NCI-H2029 (cell line): ENCODE data around the gene MTA1.

Source experiments
- DNase-seq: peaks from one replicate; lab custom pipeline; 2025; lab: John Stamatoyannopoulos, UW

Gene MTA1

DNA sequence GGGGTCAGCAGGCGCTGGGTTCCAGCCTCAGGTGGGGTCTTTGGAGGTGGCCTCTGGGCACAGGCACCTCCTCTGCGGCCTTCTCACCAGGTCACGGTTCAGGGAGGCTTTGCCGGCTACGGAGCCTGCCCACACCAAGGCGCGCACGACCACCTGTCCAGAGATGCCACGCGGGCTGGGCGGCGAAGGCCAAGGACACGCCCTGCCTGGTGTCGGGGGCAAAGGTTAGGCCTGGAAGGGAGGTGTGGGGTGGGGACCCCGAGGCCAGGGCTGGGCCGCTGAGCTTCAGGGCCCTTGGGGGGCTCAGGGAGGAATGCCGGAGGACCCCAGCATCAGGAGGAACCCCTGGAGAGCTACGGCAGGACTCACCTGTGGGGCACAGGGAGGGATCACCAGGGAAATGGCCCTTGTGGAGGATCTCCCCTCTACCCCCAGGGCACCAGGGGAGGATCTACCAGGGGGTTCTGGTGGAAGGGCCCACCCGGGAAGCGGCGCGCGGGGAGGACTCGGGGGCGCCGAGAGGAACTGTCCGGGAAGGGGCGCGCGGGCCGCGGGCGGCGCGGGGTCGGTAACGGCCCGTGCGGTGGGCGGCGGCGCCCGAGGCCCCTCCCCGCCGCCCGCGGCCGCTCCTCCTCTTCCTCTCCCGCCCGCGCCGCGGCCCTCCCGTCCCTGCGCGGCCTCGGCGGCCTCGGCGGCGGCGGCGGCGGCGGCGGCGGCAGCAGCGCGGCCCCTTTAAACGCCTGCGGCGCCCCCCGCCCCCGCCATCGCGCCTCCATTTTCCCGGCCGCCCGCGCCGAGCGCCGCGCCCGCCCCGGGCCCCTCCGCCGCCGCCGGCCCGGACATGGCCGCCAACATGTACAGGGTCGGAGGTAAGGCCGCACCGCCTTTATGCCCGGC lies at the start of gene MTA1:
TSS of gene MTA1 (plus strand) at position 633 of the 897 bp plus-strand sequence. CDS start at position 842, 209 bp downstream.
- no peak for DNase-seq

DNA sequence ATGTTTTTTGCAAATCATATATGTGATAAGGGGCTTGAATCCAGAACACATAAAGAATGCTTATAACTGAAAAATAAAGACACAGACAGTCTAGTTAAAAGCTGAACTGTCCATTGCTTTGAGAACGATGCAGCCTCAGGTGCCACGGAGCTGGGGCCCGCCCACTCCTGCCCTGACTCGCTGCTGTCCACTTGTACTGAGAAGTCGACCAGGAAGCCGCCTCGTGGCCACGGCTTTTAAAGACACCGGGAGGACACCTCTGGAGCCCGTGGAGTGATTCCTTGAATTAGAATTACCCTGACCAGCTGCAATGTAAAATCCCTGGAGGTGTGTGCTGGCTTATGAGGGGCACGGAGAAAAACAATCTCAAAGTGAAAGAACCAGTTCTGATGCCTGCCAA lies 45.2 kb upstream of the MTA1 start:
- DNase-seq: no peak

DNA sequence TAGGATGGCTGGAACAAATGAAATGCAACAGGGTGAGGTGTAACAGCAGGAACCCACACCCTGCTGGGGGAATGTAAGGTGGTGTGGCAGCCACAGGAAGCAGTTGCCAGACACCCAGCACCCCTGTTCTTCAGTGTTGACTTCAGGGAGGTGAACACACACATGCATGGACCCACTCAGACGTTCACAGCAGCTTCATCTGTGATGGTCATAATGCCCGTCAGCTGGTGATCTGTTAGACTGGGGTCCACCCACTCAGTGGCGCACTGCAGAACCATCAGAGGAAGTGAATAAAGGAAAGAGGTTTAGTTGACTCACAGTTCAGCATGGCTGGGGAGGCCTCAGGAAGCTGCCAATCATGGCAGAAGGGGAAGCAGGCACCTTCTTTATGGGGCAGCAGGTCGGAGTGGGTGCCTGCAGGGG lies 44.0 kb upstream of the MTA1 start:
- DNase-seq: no peak

DNA sequence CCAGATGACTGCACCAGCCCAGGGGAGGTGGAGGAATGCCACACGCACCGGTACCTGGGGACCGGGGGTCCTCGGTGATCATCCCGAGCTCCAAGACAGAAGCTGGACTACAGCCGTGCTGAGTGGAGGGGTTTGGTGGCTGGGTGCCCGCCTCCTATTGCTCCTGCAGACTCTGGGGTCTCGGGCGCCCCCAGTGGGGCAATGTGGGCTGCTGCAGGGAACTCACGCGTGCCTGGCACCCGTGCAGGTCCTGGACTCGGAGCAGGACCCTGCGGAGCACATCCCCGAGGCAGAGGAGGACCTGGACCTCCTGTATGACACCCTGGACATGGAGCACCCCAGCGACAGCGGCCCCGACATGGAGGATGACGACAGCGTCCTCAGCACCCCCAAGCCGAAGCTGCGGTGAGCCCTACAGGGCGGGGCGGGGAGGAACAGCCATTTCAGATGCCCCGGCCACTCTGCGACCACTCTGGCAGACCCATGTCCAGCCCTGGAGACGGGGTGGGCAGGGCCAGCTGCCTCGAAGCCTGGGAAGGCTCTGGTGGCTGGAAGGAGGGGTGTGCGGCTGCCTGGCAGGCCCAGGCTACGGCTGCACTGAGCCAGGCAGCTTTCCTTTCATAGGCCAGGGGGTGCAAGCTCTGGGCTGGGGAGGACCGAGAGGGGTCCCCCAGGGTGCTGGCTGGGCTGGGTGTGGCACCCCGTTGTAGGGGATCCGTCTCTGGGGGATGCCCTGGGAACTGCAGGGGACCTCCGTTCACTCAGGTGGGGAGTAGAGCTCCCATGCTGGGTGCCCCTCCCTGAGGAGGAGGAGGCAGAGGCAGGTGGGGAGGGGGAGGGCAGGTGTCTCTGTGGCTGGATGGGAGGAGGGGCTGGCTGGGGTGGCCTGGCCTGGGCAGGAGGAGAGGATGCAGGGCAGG lies 42.8 kb upstream of the MTA1 start:
- DNase-seq: no peak

DNA sequence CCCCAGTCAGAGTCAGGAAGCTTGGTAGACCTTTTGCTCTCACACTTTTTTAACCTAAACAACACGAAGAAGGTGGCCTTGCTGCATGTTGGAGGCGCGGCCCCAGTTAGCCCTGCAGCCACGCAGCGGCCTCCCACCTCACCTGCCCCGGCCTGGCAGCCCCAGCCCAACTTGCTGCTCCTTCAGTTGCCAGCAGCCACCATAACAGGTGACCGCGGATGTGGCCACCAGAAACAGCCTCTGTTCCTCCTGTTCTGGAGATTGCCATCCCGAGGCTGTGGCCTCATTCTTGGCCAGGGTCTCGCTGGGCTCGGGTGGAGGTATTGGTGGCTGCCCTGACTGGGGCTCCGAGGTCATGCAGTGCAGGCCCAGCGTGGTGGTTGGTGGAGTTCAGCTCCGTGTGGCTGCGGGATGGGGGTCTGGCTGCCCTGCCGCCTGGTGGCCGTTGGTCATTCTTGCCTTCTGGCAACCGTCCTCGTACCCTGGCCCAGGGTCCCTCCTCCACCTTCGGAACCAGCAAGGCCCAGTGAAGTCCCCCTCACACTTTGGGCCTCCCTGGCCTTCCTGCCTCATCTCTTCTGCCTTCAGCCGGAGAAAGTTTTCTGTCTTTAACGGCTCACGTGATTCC lies 42.0 kb upstream of the MTA1 start:
- DNase-seq: no peak

DNA sequence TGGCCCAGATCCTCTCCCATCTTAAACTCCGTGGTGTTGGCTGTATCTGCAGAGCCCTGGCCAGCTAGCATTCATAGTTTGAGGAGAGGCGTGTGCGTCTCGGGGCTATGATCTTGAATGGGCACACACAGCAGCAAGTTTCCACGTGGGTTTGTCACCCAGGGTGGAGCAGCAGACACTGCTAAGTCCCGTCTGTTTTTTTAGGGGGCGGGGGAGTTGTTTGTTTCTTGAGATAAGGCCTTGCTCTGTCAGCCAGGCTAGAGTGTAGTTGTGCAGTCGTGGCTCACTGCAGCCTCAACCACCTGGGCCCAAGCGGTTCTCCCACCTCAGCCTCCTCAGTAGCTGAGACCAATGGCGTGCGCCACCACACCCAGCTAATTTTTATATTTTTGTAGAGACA lies 41.4 kb upstream of the MTA1 start:
- DNase-seq: no peak

DNA sequence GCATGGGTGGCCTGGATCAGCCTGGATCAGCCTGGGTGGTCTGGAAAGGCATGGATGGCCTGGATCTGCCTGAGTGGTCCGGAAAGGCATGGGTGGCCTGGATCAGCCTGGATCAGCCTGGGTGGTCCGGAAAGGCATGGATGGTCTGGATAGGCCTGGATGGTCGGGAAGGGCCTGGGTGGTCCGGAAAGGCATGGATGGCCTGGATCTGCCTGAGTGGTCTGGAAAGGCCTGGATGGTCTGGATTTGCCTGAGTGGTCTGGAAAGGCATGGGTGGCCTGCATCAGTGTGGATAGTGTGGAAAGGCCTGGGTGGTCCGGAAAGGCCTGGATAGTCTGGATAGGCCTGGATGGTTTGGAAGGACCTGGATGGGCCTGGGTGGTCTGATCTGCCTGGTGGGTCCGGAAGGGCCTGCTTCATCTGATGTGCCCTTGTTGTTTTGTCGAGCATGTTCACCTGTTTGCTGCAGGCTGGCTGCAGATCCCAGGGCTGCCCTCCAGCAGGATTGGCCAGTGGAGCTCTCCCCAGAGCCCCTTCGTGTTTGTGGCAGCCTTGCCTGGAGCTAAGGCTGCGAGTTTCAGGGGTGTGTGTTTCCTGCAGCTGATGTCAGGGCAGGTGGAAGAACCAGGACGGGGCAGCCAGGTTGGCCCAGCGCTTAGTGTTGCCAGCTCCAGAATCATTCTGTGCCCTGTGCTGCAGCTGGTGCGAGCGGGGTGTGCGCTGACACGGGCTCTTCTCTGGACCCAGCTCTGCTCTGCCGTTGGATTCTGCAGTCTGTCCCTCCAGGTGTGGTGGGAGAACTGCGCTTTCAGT lies 40.5 kb upstream of the MTA1 start:
- DNase-seq: no peak

DNA sequence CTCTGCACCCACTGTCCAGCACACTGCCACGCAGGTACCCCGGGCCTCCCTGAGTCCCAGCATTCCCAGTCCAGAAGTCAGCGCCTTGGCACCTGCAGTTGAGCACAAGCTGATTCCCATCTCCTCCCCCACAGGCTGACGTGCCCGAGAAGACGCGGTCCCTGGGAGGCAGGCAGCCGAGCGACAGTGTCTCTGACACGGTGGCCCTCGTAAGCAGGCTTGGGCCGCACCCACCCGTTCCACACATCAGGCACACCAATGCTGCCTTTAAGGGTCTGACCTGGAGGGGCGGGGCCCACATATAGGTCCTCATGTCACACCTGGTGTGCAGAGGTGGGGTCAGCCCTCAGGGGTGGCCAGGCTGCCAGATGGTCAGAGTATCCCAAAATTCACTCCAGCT lies 39.7 kb upstream of the MTA1 start:
- no peak for DNase-seq

DNA sequence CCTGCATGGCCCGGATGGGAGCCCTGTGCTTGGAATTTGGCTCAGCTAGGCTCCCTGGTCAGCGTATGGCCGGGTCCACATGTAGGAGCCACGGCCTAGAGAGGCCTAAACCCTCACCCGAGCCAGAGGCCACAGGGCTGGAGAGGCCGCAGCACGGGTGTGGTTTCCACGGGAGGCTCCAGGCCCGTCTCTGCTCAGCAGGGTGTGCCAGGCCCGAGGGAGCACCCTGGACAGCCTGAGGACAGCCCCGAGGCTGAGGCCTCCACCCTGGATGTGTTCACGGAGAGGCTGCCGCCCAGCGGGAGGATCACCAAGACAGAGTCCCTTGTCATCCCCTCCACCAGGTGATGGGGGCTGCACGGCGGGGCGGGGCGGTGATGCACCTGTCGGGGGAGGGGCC lies 38.9 kb upstream of the MTA1 start:
- DNase-seq: no peak

DNA sequence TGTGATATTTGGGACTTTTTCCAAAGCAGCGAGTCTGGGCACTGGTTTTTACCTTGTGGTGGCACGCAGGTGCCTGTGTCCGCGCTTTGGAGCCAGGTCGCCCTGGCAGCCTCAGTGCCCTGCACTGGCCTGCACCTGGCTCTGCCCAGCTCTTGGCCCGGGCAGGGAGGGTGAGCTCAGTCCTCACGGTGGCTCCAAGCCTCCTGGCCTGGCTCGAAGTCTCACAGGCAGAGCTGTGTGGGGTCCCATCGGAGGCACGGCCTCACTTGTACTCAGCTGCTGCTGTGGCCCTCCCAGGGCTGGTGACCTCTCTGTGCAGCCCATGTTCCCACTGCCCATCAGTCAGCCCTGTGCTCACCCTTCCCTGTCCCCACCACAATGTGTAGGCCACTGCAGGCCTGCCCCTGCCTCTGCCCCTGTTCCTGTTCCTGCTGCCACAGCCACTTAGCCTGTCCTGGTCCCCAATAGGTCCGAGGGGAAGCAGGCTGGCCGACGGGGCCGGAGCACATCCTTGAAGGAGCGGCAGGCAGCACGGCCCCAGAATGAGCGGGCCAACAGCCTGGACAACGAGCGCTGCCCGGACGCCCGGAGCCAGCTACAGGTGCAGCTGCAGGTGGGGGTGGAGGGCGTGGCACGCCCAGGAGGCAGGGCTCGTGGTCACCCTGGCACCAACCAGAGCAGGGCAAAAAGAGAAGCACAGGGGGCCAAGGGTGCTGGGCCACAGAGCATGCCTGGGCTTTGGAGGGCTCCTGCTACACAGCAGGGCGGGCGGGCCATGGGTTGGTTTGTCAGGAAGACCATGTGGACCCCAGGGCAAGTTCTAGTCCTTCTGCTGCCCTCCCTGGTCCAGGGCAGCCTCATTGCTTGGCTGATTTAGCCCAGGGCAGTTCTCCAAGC lies 37.9 kb upstream of the MTA1 start:
- no peak for DNase-seq

DNA sequence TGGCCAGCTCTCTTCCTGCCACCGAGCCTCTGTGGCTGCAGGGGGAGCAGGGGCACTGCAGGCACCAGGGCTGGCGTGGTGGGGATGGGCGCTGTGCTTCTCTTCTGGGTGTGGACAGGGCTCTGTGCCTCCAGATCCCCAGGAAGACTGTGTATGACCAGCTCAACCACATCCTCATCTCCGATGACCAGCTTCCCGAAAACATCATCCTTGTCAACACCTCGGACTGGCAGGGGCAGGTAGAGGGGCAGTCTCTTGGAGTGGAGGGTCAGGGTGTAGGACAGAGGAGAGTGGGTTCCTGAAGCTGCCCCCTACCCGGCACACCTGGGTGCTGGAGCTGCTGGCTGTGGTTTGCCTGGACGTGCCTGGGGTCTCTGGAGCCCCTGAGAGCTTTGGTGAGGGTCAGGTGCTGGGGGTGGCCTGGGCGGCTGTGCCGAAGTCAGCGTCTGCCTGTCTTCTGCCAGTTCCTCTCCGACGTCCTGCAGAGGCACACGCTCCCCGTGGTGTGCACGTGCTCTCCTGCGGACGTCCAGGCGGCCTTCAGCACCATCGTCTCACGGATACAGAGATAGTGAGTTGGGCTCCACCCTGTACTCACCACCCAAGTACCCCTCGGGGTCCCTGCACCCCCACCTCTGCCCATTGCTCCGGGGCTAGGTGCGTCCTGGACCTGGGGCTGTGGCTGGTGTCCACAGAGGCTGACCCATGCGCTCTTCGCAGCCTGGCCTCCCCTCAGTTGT lies 37.1 kb upstream of the MTA1 start:
- DNase-seq: no peak

DNA sequence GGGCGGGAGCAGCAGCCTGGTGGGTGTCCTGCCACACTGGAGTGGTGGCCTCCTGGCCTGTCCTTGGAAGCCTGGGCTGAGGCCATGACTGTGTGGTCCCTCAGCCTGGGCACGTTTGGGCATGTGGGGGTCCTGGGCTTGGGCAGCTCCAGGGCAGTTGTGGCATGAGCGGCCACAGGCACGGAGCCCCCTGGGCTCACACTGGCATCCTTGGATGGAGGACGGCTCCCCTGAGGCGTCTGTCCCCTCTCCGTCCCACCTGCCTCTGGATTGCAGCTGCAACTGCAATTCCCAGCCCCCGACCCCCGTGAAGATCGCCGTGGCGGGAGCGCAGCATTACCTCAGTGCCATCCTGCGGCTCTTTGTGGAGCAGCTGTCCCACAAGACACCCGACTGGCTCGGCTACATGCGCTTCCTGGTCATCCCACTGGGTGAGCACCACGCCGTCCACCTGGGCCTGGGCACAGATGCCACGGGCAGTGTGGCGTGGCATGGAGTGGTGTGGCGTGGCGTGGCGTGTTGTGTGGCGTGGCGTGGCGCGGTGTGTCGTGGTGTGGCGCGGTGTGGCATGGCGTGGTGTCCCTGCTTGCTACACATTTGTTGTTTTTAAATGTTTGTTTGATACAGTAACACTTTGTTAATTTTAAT lies 36.4 kb upstream of the MTA1 start:
- DNase-seq: no peak

DNA sequence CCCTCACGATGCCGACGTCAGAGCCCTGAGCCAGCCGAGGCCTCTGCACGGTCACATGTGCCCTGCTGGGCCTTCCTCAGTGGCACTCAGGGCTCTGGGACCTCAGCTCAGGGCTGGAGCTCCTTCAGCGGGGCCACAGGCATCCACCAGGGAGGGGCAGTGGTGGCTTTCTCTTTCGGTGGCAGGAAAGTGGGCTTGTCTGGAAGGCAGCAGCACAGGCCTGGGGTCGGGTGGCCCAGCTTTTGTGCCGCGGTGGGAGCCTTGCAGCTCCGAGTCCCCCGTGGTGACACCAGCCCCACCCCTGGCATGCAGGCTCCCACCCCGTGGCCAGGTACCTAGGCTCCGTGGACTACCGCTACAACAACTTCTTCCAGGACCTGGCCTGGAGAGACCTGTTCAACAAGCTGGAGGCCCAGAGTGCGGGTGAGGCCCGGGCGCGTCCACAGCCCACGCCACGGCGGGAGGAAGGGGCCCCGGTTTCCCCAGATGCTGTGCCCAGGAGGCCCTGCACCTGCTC lies 35.5 kb upstream of the MTA1 start:
- no peak for DNase-seq

DNA sequence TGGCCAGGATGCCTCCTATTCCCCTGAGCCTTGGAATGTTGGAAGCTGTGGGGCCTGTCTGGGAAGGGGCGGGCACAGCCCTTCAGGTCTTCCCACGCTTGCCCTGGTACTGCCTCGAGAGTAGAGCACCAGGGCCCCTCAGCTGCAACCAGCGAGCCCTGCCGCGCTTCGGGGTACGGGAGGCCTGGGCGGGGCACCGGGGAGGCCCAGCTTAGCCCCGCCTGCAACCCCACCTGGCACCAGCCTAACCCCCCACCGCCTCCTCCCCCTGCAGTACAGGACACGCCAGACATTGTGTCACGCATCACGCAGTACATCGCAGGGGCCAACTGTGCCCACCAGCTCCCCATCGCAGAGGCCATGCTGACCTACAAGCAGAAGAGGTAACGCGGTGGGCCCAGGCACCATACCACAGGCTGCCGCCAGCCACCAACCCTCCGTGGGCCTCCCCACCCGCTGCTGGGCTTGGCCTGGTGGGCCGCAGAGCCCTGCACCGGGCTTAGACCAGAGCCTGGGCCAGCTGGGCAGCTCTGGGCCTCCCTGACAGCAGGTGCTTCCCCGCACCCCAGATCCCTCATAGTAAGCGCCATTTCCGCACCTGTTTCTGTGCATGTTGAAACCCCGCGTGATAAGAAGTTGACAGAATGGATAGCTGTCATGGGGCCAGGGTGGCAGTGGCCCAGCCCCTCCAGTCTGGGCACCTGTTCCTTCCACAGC lies 34.9 kb upstream of the MTA1 start:
- no peak for DNase-seq

DNA sequence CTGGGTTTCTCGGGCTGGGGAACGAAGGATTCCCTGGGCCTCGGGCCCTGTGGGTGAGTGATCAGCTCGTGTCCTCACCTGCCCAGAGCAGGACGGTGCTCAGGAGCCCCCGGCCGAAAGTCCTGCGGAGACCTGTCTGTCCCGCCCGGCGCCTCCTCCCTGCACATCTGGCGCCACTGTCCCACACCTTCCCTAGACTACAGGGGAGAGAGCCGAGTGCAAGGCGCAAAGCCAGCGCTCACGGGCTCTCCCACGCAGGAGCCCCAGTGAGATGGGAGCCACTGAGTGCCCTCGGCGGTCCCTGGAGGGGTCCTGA lies 34.3 kb upstream of the MTA1 start:
- no peak for DNase-seq

DNA sequence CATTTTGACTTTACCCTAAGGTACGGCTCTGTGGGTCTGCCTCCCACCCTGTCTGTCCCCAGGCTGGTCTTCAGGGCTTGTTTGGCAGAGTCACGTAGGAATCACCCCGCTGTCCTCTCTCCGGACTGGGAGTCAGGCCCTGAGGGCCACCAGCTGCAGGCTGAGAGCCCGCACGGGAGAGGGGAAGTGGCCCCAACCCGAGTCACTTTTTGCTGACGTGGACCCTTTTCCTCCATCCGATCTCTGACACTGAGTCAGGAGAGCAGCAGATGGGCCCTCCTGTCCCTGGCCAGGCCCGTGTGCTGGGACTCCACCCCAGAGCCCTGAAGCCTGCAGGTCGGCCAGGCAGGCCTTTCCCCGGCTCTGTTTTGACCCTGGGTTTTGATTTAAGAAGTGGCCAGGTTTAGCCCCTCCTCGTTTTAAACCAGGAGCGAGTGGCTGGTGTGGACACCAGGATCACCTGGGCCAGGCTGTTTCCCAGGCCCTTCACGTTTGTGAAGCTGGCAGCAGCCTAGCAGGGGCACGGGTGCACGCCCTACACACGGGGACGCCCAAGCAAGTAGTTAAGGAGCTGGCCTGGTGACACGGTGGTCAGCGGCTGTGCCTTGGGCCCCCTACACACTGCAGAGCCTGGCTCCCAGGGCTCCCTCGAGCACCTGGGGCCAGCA lies 33.8 kb upstream of the MTA1 start:
- DNase-seq: no peak

DNA sequence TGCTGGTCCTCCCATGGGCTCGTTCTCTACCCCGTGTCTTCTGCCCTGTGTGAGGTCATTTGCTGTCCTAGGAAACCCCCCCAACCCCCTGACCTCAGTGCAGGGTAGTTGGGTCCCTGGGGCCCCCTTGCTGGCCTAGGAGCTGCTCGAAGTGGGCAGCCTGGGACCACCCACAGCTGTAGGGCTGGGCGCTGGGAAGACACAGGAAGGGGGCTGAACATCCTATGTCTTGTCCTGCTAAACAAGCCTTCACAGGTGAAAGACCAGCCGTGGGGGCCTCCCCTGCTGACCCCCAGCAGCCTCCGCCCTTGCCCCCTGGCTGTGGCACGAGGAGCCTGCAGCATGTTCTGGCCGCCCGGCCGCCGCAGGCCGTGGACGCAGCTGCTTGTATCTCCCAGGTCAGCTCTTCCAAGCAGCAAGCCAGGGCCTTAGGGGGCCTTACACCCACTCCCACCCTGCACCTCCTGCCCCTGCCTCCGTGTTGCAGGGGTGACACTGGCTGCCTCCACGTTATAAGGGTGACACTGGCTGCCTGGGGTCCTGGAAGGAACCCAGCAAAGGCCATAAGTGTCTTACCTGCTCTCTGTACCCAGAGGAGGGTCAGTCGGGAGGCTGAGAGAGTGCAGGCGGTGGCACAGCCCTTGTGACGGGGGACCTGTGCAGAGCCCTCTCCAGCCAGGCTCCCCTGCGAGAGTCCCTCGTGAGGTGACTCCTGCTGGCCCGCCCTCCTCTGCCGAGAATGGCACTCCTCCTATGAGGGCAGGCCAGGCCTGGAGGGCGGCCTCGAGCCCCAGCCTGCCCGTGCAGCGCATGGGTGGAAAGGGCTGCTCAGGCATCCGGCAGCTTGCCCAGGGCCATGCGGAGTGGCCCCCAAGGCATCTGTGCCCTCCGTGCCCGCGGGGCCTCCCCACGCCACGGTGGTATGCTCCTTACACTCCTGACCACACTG lies 32.8 kb upstream of the MTA1 start:
- DNase-seq: no peak
